ENCODE results near the gene TENM4.

- TF ChIP-seq, protein P1, sequence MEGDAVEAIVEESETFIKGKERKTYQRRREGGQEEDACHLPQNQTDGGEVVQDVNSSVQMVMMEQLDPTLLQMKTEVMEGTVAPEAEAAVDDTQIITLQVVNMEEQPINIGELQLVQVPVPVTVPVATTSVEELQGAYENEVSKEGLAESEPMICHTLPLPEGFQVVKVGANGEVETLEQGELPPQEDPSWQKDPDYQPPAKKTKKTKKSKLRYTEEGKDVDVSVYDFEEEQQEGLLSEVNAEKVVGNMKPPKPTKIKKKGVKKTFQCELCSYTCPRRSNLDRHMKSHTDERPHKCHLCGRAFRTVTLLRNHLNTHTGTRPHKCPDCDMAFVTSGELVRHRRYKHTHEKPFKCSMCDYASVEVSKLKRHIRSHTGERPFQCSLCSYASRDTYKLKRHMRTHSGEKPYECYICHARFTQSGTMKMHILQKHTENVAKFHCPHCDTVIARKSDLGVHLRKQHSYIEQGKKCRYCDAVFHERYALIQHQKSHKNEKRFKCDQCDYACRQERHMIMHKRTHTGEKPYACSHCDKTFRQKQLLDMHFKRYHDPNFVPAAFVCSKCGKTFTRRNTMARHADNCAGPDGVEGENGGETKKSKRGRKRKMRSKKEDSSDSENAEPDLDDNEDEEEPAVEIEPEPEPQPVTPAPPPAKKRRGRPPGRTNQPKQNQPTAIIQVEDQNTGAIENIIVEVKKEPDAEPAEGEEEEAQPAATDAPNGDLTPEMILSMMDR (IDR thresholded peaks at IDR 0.05; ENCODE audit: low read depth, low read length, missing input control), result no peak
- no peak for TF ChIP-seq FOXA2 (IDR thresholded peaks at IDR 0.05)
- TF ChIP-seq SP1 (IDR thresholded peaks at IDR 0.05), result no peak
- TF ChIP-seq MAX (IDR thresholded peaks at IDR 0.05), result no peak
- no peak for TF ChIP-seq ZBTB33 (IDR thresholded peaks at IDR 0.05)
- TF ChIP-seq TAF1 (conservative IDR thresholded peaks at IDR 0.05), result no peak
- no peak for TF ChIP-seq RXRA (IDR thresholded peaks at IDR 0.05)
- TF ChIP-seq, protein P2, sequence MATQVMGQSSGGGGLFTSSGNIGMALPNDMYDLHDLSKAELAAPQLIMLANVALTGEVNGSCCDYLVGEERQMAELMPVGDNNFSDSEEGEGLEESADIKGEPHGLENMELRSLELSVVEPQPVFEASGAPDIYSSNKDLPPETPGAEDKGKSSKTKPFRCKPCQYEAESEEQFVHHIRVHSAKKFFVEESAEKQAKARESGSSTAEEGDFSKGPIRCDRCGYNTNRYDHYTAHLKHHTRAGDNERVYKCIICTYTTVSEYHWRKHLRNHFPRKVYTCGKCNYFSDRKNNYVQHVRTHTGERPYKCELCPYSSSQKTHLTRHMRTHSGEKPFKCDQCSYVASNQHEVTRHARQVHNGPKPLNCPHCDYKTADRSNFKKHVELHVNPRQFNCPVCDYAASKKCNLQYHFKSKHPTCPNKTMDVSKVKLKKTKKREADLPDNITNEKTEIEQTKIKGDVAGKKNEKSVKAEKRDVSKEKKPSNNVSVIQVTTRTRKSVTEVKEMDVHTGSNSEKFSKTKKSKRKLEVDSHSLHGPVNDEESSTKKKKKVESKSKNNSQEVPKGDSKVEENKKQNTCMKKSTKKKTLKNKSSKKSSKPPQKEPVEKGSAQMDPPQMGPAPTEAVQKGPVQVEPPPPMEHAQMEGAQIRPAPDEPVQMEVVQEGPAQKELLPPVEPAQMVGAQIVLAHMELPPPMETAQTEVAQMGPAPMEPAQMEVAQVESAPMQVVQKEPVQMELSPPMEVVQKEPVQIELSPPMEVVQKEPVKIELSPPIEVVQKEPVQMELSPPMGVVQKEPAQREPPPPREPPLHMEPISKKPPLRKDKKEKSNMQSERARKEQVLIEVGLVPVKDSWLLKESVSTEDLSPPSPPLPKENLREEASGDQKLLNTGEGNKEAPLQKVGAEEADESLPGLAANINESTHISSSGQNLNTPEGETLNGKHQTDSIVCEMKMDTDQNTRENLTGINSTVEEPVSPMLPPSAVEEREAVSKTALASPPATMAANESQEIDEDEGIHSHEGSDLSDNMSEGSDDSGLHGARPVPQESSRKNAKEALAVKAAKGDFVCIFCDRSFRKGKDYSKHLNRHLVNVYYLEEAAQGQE (IDR thresholded peaks at IDR 0.05), result no peak
- no peak for TF ChIP-seq NR2F2 (IDR thresholded peaks at IDR 0.05)
- TF ChIP-seq HNF4A (conservative IDR thresholded peaks at IDR 0.05), result no peak
- TF ChIP-seq JUND (IDR thresholded peaks at IDR 0.05), result no peak
- TF ChIP-seq RAD21 (IDR thresholded peaks at IDR 0.05), result no peak
- TF ChIP-seq, protein P3, sequence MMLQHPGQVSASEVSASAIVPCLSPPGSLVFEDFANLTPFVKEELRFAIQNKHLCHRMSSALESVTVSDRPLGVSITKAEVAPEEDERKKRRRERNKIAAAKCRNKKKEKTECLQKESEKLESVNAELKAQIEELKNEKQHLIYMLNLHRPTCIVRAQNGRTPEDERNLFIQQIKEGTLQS (IDR thresholded peaks at IDR 0.05), result no peak
These were observed 462.0 kb downstream of the TENM4 start for GRCh38 chr11:78978831-78979230.
